Astrocyte (in vitro differentiated cells and primary cell): ENCODE measurements around the gene TLX2.

Experiments used
- EZH2 ChIP-seq: IDR thresholded peaks from 2 replicates; pipeline ENCODE4 v1.6.1; 2012; ENCODE audit warnings: mild to moderate bottlenecking, low read length, inconsistent platforms; ENCODE audit not compliant: insufficient read depth
- TF ChIP-seq, protein P1 (sequence below): IDR thresholded peaks from 2 replicates; pipeline ENCODE4 v1.5.1; 2011; ENCODE audit warnings: low read depth, mild to moderate bottlenecking, inconsistent platforms, low read length, moderate library complexity; ENCODE audit not compliant: insufficient read depth

DNA sequence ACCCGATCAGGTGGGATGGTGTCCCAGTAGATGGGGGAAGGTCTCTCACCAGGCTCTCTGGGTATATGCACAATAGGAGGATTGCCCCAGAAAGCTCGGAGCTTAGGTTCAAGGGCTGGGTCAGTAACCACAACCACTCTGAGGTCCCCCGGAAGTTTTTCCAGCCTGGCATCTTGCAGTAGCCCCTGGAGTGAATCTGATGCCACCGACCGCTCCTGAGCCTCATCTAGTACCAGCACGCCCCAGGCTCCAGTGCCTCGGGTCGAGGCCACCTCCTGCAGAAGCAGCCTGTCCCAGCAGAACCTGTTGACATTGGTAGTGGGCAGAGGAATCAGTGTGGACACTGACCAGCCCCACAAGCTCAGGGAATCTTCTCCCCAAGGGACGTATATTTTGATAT is 9.8 kb downstream of the TLX2 start:
- TF ChIP-seq, protein P1, sequence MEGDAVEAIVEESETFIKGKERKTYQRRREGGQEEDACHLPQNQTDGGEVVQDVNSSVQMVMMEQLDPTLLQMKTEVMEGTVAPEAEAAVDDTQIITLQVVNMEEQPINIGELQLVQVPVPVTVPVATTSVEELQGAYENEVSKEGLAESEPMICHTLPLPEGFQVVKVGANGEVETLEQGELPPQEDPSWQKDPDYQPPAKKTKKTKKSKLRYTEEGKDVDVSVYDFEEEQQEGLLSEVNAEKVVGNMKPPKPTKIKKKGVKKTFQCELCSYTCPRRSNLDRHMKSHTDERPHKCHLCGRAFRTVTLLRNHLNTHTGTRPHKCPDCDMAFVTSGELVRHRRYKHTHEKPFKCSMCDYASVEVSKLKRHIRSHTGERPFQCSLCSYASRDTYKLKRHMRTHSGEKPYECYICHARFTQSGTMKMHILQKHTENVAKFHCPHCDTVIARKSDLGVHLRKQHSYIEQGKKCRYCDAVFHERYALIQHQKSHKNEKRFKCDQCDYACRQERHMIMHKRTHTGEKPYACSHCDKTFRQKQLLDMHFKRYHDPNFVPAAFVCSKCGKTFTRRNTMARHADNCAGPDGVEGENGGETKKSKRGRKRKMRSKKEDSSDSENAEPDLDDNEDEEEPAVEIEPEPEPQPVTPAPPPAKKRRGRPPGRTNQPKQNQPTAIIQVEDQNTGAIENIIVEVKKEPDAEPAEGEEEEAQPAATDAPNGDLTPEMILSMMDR = no peak
- no peak for TF ChIP-seq EZH2
